Measurements from ENCODE around the gene OR56A5. TPM values are rescaled to one million over a fixed set of nuclear protein-coding genes. Genes with fewer than 3 reads are reported as not detected.

OR56A5 gene, protein sequence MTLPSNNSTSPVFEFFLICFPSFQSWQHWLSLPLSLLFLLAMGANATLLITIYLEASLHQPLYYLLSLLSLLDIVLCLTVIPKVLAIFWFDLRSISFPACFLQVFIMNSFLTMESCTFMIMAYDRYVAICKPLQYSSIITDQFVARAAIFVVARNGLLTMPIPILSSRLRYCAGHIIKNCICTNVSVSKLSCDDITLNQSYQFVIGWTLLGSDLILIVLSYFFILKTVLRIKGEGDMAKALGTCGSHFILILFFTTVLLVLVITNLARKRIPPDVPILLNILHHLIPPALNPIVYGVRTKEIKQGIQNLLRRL
- not detected for total RNA-seq

GRCh38 chr11:5968394-5968793 is at the start of gene OR56A5:
Gene OR56A5 (minus strand): TSS chr11:5968494. CDS start chr11:5968494, 0 bp downstream.
- peaks cover 33% of the 10 kb centered on the region for H3K27me3 Mint-ChIP-seq
- peaks cover 7% of the 10 kb centered on the region for H3K9me3 Mint-ChIP-seq
- DNase-seq = no peak
- no peaks in the 10 kb centered on the region for H3K4me1 Mint-ChIP-seq
- no peaks in the 10 kb centered on the region for H3K36me3 Mint-ChIP-seq
- H3K4me3 Mint-ChIP-seq = no peak within 1 kb of the TSS
- no peak within 1 kb of the TSS for H3K27ac Mint-ChIP-seq

- Mint-ChIP-seq H3K36me3 (no peaks in the 10 kb centered on the region), H3K27ac (no peak overlapping the region), H3K27me3 (peaks cover 34% of the 10 kb centered on the region), H3K4me1 (no peaks in the 10 kb centered on the region), H3K4me3 (no peak overlapping the region), H3K9me3 (peaks cover 11% of the 10 kb centered on the region)
- DNase-seq = no peak
Observed at GRCh38 chr11:6013042-6013441, 44.7 kb upstream of the OR56A5 start.

DNA sequence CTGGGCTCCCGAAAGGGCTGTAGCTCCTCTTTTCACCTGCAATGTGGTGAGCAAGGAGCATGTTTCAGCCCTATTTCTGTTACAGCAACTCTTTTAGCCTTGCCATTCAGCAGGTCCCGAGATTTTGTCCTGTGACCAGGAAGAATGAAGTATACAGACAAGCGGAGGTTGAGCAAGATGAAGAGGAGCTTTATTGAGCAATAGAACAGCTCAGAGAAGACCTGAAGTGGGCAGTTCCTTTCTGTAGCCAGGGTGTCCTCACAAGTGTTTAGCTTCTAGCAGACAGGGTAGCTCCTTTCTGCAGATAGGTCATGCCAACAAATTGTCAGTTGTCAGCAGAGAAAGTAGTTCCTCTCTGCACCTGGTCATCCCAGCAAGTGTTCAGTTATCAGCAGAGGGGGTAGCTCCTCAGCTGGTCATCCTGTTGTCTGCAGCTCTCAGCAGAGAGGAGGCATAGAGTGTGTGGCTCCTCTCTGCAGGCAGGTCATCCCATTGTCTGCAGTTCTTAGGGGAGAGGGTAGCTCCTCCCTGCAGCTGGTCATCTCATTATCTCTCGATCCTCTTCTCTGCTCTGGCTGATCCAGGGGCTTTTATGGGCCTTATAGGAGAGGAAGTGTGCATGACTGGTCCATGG is 43.9 kb upstream of the OR56A5 start:
- DNase-seq = no peak
- peaks cover 29% of the 10 kb centered on the region for H3K27me3 Mint-ChIP-seq
- peaks cover 8% of the 10 kb centered on the region for H3K9me3 Mint-ChIP-seq
- H3K27ac Mint-ChIP-seq = no peak overlapping the region
- no peak overlapping the region for H3K4me3 Mint-ChIP-seq
- H3K4me1 Mint-ChIP-seq = no peaks in the 10 kb centered on the region
- no peaks in the 10 kb centered on the region for H3K36me3 Mint-ChIP-seq

DNA sequence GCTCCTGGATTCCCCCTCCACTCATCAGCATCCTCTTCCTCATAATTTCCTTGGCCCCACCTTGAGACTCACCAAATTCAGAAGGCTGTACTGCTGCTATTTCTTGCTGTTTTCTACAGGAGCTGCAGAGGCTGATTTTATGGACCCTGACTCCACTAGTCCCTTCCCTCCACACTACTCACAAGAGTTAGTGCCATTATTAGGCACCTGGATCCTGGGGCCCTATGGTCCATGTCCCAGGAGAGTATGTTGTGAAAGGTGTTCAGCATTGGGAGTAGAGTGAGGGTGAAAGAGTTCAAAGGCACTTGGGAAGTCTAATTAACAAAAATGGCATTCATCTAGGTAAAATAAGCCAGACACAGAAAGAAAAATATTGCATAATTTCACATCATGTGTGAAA is 38.6 kb upstream of the OR56A5 start, which contains the start of gene OR56A4:
TSS of gene OR56A4 (minus strand) at position 101 of the 400 bp plus-strand sequence. CDS start 3,954 bp downstream, outside the sequence.
- Mint-ChIP-seq H3K27ac (no peak within 1 kb of the TSS), H3K4me1 (no peaks in the 10 kb centered on the region), H3K36me3 (no peaks in the 10 kb centered on the region), H3K9me3 (no peaks in the 10 kb centered on the region), H3K27me3 (peaks cover 18% of the 10 kb centered on the region), H3K4me3 (no peak within 1 kb of the TSS)
- DNase-seq = no peak

DNA sequence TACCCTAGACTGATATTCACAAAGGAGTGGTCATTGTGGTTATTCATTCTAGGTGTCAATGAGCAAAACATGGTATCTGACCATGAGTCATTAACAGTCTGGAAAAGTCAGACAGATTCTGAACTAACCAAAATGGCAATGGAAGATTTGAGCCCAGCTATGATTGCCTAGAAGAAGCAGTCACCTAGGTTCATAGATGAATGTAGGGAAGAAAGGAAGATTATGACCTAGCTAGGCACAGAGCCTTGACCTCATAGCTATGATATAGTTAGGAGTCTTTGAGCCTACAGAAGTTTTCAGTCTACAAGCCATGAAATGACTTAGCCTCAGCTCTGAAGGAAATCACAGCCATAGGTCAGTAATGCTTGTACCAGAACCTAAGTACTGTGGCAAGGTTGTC is 38.1 kb upstream of the OR56A5 start:
- no peaks in the 10 kb centered on the region for H3K4me1 Mint-ChIP-seq
- DNase-seq = no peak
- no peak overlapping the region for H3K27ac Mint-ChIP-seq
- H3K36me3 Mint-ChIP-seq = no peaks in the 10 kb centered on the region
- H3K27me3 Mint-ChIP-seq = peaks cover 16% of the 10 kb centered on the region
- H3K4me3 Mint-ChIP-seq = no peak overlapping the region
- no peaks in the 10 kb centered on the region for H3K9me3 Mint-ChIP-seq

DNA sequence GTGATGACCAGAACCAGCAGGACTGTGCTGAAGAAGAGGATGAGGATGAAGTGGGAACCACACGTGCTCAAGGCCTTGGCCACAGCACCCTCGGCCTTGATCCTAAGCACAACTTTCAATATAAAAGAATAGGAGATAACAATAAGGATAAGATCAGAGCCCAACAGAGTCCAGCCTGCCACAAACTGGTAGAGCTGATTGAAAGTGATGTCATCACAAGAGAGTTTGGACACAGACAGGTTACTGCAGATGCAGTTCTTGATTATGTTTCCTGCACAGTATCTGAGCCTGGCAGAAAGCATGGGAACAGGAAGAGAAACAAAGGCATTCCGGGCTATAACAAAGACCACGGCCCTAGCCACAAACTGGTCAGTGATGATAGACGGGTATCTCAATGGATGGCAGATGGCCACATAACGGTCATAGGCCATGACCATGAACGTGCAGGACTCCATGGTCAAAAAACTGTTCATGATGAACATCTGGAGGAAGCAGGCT is 34.0 kb upstream of the OR56A5 start:
- H3K4me3 Mint-ChIP-seq = no peak overlapping the region
- H3K4me1 Mint-ChIP-seq = no peaks in the 10 kb centered on the region
- H3K27me3 Mint-ChIP-seq = peaks cover 4% of the 10 kb centered on the region
- H3K36me3 Mint-ChIP-seq = no peaks in the 10 kb centered on the region
- no peak overlapping the region for H3K27ac Mint-ChIP-seq
- DNase-seq = no peak
- H3K9me3 Mint-ChIP-seq = no peaks in the 10 kb centered on the region

GRCh38 chr11:5994791-5995190 is 26.5 kb upstream of the OR56A5 start:
- Mint-ChIP-seq H3K27ac (no peak overlapping the region), H3K27me3 (peaks cover 12% of the 10 kb centered on the region), H3K36me3 (no peaks in the 10 kb centered on the region), H3K4me1 (no peaks in the 10 kb centered on the region), H3K9me3 (no peaks in the 10 kb centered on the region), H3K4me3 (no peak overlapping the region)
- DNase-seq = no peak

DNA sequence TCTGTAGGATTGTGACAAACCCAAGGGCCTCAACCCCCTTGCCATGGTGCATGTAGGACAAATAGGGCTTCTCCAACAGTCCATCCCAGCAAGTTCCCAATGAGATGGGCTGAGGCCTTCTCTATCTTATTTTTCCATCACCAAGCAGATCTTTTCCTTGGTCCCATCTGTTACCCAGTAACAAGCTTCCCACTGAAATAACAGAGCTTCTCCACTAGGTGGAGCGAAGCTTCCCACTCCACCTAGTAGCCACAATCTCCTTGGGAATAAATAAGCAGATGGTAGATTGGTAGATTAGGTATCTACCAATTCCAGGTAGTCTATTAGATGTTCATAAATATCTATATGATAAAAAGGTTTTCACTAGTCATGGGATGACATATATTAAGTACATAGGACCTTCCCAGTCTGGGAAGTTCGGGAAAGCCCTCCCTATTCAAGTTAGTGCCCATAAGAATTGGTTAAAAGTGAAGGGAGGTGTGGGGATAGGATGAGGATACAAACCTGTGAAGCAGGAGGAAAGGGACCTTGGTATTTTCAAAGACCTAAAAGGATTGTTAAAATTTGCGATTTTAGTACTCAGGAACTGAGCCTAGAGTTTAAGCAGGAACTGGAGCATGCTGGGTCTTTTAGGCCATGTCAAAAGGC is 24.4 kb upstream of the OR56A5 start:
- peaks cover 19% of the 10 kb centered on the region for H3K27me3 Mint-ChIP-seq

GRCh38 chr11:5992150-5992549 is 23.9 kb upstream of the OR56A5 start:
- no peak overlapping the region for H3K4me3 Mint-ChIP-seq
- no peak overlapping the region for H3K27ac Mint-ChIP-seq
- H3K27me3 Mint-ChIP-seq = peaks cover 19% of the 10 kb centered on the region
- H3K4me1 Mint-ChIP-seq = no peaks in the 10 kb centered on the region
- no peak for DNase-seq
- no peaks in the 10 kb centered on the region for H3K36me3 Mint-ChIP-seq
- no peaks in the 10 kb centered on the region for H3K9me3 Mint-ChIP-seq

More for the DNA sequence above, 24.4 kb upstream of the OR56A5 start:
- Mint-ChIP-seq H3K27ac (no peak overlapping the region), H3K4me1 (no peaks in the 10 kb centered on the region), H3K9me3 (no peaks in the 10 kb centered on the region), H3K36me3 (no peaks in the 10 kb centered on the region), H3K4me3 (no peak overlapping the region)
- DNase-seq = no peak

- no peak overlapping the region for H3K27ac Mint-ChIP-seq
Observed at GRCh38 chr11:5989203-5989602, 20.9 kb upstream of the OR56A5 start.

DNA sequence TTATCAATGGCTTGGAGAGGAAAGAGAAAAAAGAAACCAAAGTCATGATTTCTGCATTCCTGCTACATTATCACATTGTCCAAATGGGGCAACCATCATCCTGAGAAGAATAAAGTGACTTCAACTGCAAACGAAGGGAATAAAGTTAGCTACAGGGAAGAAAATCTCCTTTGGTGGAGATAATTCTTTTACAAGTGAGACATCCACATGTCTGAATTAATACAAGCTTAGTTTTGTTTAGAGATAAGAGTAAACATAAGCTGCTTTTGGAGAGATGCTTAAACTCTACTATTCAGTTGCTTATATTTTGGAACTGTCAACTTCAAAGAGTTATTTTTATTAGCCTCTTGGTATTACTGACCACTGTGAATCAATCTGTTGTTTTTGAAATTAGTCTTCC is 18.6 kb upstream of the OR56A5 start, which contains the start of gene OR52L1:
TSS of gene OR52L1 (minus strand) at position 101 of the 400 bp plus-strand sequence. CDS start at position 46, 55 bp downstream.
- Mint-ChIP-seq H3K36me3 (no peaks in the 10 kb centered on the region), H3K4me3 (no peak within 1 kb of the TSS), H3K27ac (no peak within 1 kb of the TSS), H3K4me1 (no peaks in the 10 kb centered on the region), H3K9me3 (no peaks in the 10 kb centered on the region), H3K27me3 (peaks cover 26% of the 10 kb centered on the region)
- DNase-seq = no peak

More at GRCh38 chr11:5989203-5989602, 20.9 kb upstream of the OR56A5 start:
- peaks cover 12% of the 10 kb centered on the region for H3K27me3 Mint-ChIP-seq
- DNase-seq = no peak
- H3K36me3 Mint-ChIP-seq = no peaks in the 10 kb centered on the region
- no peak overlapping the region for H3K4me3 Mint-ChIP-seq
- H3K4me1 Mint-ChIP-seq = no peaks in the 10 kb centered on the region
- H3K9me3 Mint-ChIP-seq = no peaks in the 10 kb centered on the region

- Mint-ChIP-seq H3K27ac (no peak overlapping the region), H3K9me3 (peaks cover 11% of the 10 kb centered on the region), H3K4me3 (no peak overlapping the region), H3K4me1 (no peaks in the 10 kb centered on the region), H3K27me3 (peaks cover 14% of the 10 kb centered on the region), H3K36me3 (no peaks in the 10 kb centered on the region)
- DNase-seq = no peak
Observed at GRCh38 chr11:5983443-5983842, 15.1 kb upstream of the OR56A5 start.

DNA sequence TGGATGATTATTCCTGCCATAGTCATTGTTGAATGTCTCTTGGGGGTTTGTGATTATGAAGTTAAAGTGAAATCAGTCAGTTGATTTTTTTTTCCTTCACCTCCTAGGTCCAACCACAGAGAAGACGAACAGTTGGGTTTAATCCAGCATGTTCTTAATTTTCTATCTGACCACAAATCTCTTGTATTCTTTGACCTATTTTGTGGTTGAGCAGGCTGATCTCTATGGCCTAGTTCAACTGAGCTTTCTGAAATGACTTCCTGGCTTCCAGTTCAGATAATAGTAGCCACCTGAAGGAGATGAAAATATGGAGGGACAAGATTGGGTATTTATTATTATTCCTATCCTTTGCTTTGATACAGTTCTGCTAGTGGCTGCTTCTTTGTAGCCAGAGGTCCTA is 5.2 kb upstream of the OR56A5 start:
- peaks cover 3% of the 10 kb centered on the region for H3K9me3 Mint-ChIP-seq
- DNase-seq = no peak
- no peaks in the 10 kb centered on the region for H3K4me1 Mint-ChIP-seq
- H3K27me3 Mint-ChIP-seq = peaks cover 16% of the 10 kb centered on the region
- H3K4me3 Mint-ChIP-seq = no peak overlapping the region
- no peak overlapping the region for H3K27ac Mint-ChIP-seq
- no peaks in the 10 kb centered on the region for H3K36me3 Mint-ChIP-seq

DNA sequence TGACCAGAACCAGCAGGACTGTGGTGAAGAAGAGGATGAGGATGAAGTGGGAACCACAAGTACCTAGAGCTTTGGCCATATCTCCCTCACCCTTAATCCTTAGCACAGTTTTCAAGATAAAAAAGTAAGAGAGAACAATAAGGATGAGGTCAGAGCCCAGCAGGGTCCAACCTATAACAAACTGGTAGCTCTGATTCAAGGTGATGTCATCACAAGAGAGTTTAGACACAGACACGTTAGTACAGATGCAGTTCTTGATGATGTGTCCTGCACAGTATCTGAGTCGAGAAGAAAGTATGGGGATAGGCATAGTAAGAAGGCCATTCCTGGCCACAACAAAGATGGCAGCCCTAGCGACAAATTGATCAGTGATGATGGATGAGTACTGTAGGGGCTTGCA is 586 bp downstream of the OR56A5 start:
- Mint-ChIP-seq H3K4me3 (no peak overlapping the region), H3K4me1 (no peaks in the 10 kb centered on the region), H3K9me3 (peaks cover 13% of the 10 kb centered on the region), H3K27me3 (peaks cover 33% of the 10 kb centered on the region), H3K36me3 (no peaks in the 10 kb centered on the region), H3K27ac (no peak overlapping the region)
- no peak for DNase-seq

DNA sequence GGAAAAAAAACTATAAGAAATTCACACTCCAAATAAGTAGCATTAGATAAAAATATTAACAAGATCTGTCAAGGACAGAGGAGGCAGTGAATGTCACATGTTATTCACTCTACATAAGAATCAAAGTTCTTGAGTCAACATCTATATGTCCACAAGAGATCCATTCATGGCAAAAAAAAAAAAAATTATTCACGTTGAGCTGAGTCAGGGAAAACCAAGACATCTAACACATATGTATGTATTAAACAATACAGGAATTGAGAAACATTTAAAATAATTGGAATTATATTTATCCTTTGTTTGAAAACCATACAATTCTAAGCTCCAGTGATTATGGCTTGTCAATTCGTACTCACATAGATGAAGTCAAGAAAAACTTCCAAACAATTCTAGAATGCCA is 1.3 kb downstream of the OR56A5 start:
- H3K27me3 Mint-ChIP-seq = peaks cover 33% of the 10 kb centered on the region

More for the DNA sequence above, 1.3 kb downstream of the OR56A5 start:
- peaks cover 16% of the 10 kb centered on the region for H3K9me3 Mint-ChIP-seq
- no peak overlapping the region for H3K27ac Mint-ChIP-seq
- DNase-seq = no peak
- H3K4me1 Mint-ChIP-seq = no peaks in the 10 kb centered on the region
- no peaks in the 10 kb centered on the region for H3K36me3 Mint-ChIP-seq
- no peak overlapping the region for H3K4me3 Mint-ChIP-seq
